ENCODE data around the gene ARHGAP6. TPM values are rescaled to one million over a fixed set of nuclear protein-coding genes. Genes with fewer than 3 reads are reported as not detected.

Gene ARHGAP6
- total and polyA plus RNA-seq, 9 of the 15 experiments (the other 6 are each of a cell fraction or from before 2014, with no cell fraction given) = 12.5 to 63.6 (median 41.8) TPM

DNA sequence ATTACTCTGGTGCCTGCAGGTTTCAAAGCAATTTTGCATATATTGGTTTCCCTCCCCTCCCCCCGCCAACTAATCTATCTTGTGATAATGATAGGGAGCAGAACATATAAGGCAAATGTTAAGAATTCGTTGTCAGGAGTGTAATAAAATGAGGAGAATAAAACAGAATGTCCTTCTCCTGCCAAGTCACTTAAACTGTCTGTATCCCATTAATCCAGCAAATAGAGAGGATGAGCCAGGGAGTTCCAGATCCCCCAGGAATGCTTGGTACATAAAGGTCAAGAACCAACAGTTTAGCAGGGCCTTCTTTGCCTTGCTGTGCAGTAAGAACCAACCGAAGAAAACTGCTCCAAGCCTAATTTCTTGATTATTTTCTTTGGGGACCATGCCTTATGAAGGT is 231.1 kb downstream of the ARHGAP6 start:
- Histone ChIP-seq H3K9me1 (ENCODE audit: control insufficient read depth, insufficient read depth, low read length) (no peaks in the 10 kb centered on the region), H3K9ac (ENCODE audit: insufficient read depth in 1 of 2, low read depth in 2 of 2, low read length in 2 of 2) (no peak overlapping the region), H3K27me3 (ENCODE audit: control insufficient read depth in 2 of 2, insufficient read depth in 2 of 2, low read length in 2 of 2) (no peaks in the 10 kb centered on the region), H3K4me2 (ENCODE audit: insufficient read depth, low read length) (no peak overlapping the region), H3K79me2 (ENCODE audit: control insufficient read depth, insufficient read depth, low read length) (no peaks in the 10 kb centered on the region), H3K4me1 (replicated peaks in 1 of 2; ENCODE audit: control insufficient read depth in 2 of 2, insufficient read depth in 2 of 2, low read length in 2 of 2) (peaks cover 0 to 26% of the 10 kb centered on the region in 2 experiments; a peak in 3 of 5 replicates), H3K36me3 (ENCODE audit: control insufficient read depth, insufficient read depth, low read length) (no peaks in the 10 kb centered on the region), H4K20me1 (replicated peaks; ENCODE audit: control insufficient read depth, insufficient read depth, low read length) (no peaks in the 10 kb centered on the region), H3K27ac (ENCODE audit: extremely low read depth, low read depth, low read length) (no peak overlapping the region), H3K4me3 (no peak overlapping the region), H3K9me3 (replicated peaks; ENCODE audit: control insufficient read depth, insufficient read depth, low read depth, low read length) (no peaks in the 10 kb centered on the region), H2AFZ (ENCODE audit: low read depth, low read length) (no peak overlapping the region)
- no TSS peak for BruUV-seq (replicated peaks)
- ATAC-seq = no peak
- DNase-seq (ENCODE audit: extremely low read depth in 1 of 4, low spot score in 3 of 4) = no peak
- WGBS (ENCODE audit: insufficient coverage, low coverage, missing lambda C conversion rate) = 38% methylated on average over 3 of the region's 3 CpGs
- FAIRE-seq = no peak
- TF ChIP-seq RBM15 (IDR thresholded peaks at IDR 0.05; ENCODE audit: insufficient read depth, low read length) = no peak
- TF ChIP-seq ZFPM2 (CRISPR knock-in tag; IDR thresholded peaks at IDR 0.05) = no peak
- TF ChIP-seq ZNF561 (CRISPR knock-in tag; conservative IDR thresholded peaks at IDR 0.05) = no peak
- no peak for TF ChIP-seq ZNF75A (CRISPR knock-in tag; IDR thresholded peaks at IDR 0.05)
- TF ChIP-seq, protein P1, sequence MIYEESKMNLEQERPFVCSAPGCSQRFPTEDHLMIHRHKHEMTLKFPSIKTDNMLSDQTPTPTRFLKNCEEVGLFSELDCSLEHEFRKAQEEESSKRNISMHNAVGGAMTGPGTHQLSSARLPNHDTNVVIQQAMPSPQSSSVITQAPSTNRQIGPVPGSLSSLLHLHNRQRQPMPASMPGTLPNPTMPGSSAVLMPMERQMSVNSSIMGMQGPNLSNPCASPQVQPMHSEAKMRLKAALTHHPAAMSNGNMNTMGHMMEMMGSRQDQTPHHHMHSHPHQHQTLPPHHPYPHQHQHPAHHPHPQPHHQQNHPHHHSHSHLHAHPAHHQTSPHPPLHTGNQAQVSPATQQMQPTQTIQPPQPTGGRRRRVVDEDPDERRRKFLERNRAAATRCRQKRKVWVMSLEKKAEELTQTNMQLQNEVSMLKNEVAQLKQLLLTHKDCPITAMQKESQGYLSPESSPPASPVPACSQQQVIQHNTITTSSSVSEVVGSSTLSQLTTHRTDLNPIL (CRISPR knock-in tag; IDR thresholded peaks at IDR 0.05) = no peak
- TF ChIP-seq DIDO1 (tag; IDR thresholded peaks at IDR 0.05; ENCODE audit: low read depth) = no peak
- TF ChIP-seq ZNF3 (CRISPR knock-in tag; IDR thresholded peaks at IDR 0.05) = no peak
- TF ChIP-seq, protein P2, sequence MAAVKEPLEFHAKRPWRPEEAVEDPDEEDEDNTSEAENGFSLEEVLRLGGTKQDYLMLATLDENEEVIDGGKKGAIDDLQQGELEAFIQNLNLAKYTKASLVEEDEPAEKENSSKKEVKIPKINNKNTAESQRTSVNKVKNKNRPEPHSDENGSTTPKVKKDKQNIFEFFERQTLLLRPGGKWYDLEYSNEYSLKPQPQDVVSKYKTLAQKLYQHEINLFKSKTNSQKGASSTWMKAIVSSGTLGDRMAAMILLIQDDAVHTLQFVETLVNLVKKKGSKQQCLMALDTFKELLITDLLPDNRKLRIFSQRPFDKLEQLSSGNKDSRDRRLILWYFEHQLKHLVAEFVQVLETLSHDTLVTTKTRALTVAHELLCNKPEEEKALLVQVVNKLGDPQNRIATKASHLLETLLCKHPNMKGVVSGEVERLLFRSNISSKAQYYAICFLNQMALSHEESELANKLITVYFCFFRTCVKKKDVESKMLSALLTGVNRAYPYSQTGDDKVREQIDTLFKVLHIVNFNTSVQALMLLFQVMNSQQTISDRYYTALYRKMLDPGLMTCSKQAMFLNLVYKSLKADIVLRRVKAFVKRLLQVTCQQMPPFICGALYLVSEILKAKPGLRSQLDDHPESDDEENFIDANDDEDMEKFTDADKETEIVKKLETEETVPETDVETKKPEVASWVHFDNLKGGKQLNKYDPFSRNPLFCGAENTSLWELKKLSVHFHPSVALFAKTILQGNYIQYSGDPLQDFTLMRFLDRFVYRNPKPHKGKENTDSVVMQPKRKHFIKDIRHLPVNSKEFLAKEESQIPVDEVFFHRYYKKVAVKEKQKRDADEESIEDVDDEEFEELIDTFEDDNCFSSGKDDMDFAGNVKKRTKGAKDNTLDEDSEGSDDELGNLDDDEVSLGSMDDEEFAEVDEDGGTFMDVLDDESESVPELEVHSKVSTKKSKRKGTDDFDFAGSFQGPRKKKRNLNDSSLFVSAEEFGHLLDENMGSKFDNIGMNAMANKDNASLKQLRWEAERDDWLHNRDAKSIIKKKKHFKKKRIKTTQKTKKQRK (IDR thresholded peaks at IDR 0.05; ENCODE audit: borderline replicate concordance, low read depth, low read length) = no peak
- no peak for TF ChIP-seq RNF2 (IDR thresholded peaks at IDR 0.05)
- no peak for TF ChIP-seq SAFB (IDR thresholded peaks at IDR 0.05; ENCODE audit: borderline replicate concordance, low read depth, low read length)
- no peak for TF ChIP-seq XRCC5 (IDR thresholded peaks at IDR 0.05; ENCODE audit: low read depth, low read length)
- no peak for TF ChIP-seq TAL1 (IDR thresholded peaks at IDR 0.05)
- no peak for TF ChIP-seq MEIS2 (IDR thresholded peaks at IDR 0.05; ENCODE audit: partially characterized antibody)
- TF ChIP-seq, protein P3, sequence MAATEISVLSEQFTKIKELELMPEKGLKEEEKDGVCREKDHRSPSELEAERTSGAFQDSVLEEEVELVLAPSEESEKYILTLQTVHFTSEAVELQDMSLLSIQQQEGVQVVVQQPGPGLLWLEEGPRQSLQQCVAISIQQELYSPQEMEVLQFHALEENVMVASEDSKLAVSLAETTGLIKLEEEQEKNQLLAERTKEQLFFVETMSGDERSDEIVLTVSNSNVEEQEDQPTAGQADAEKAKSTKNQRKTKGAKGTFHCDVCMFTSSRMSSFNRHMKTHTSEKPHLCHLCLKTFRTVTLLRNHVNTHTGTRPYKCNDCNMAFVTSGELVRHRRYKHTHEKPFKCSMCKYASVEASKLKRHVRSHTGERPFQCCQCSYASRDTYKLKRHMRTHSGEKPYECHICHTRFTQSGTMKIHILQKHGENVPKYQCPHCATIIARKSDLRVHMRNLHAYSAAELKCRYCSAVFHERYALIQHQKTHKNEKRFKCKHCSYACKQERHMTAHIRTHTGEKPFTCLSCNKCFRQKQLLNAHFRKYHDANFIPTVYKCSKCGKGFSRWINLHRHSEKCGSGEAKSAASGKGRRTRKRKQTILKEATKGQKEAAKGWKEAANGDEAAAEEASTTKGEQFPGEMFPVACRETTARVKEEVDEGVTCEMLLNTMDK (IDR thresholded peaks at IDR 0.05; ENCODE audit: borderline replicate concordance, insufficient read depth, low read depth, low read length, poor library complexity, severe bottlenecking) = no peak
- TF ChIP-seq KDM4B (IDR thresholded peaks at IDR 0.05; ENCODE audit: borderline replicate concordance in 2 of 2, low read depth in 1 of 2) = no peak
- no peak for TF ChIP-seq KLF16 (IDR thresholded peaks at IDR 0.05)
- POLR2A ChIA-PET = no interaction called here
- in situ Hi-C loops (cut with MboI) (no loop called here), intact Hi-C loops (cut with micrococcal nuclease) (no loop called here)
- CTCF ChIA-PET (ENCODE audit: low intra/inter-chr PET ratio) = no interaction called here
